ENCODE data around the gene ZNF519. TPM values are rescaled to one million over a fixed set of nuclear protein-coding genes. Genes with fewer than 3 reads are reported as not detected.

Gene ZNF519
- total RNA-seq, 1 experiment from 2014 or later = 24.3 TPM

DNA sequence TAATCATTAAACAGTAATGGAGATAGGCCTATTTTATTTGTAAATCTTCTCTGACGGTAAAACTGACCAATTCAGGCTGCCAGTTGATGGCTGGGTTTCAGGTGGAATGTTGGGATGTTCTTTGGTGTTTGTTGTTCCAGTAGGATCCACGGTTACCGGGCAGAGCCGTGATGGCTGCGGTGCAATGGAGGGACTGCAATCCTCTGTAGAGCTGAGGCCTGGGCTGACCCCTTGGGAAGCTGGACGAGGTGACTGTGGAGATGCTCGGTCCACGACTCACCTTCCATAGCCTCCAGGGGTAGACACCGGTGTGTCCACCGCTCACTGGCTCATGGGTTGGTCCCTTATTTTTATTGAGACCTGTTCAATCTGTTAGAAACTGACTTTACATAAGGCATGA, 42.5 kb downstream of the ZNF519 start:
- Histone ChIP-seq H3T11ph (ENCODE audit: low read length) (no peak overlapping the region), H2AFZ (ENCODE audit: low read length) (no peak overlapping the region), H2BK5ac (ENCODE audit: insufficient read length, low read length) (no peak overlapping the region), H3K23ac (ENCODE audit: insufficient read length, low read depth, low read length) (no peak overlapping the region), H4K8ac (replicated peaks; ENCODE audit: insufficient read length, low read depth, low read length) (no peak overlapping the region), H3K79me1 (ENCODE audit: insufficient read depth, low read depth, low read length, poor library complexity, severe bottlenecking) (no peaks in the 10 kb centered on the region), H3K9ac (ENCODE audit: extremely low read depth, insufficient read length, low read length) (no peak overlapping the region), H3K4ac (ENCODE audit: low read depth, low read length) (no peak overlapping the region), H2BK20ac (ENCODE audit: low read depth, low read length, poor library complexity, severe bottlenecking) (no peak overlapping the region), H4K20me1 (ENCODE audit: control insufficient read depth, insufficient read depth, insufficient read length) (no peaks in the 10 kb centered on the region), H4K5ac (ENCODE audit: insufficient read length, low read depth, low read length) (no peak overlapping the region), H2BK15ac (ENCODE audit: low read depth, low read length) (no peak overlapping the region), H3K4me1 (ENCODE audit: insufficient read depth, low read length) (no peaks in the 10 kb centered on the region), H3K23me2 (ENCODE audit: insufficient read length, low read depth, low read length, poor library complexity, severe bottlenecking) (no peaks in the 10 kb centered on the region), H3K27me3 (ENCODE audit: insufficient read depth, low read length) (no peaks in the 10 kb centered on the region), H3K79me2 (ENCODE audit: insufficient read depth, low read length) (no peaks in the 10 kb centered on the region), H2AK5ac (ENCODE audit: insufficient read length, low read length) (no peak overlapping the region), H3K27ac (ENCODE audit: insufficient read length, low read depth, low read length) (no peak overlapping the region), H2BK12ac (ENCODE audit: insufficient read length, low read depth, low read length) (no peak overlapping the region), H3K4me2 (ENCODE audit: insufficient read depth, insufficient read length, low read length) (no peak overlapping the region), H3K56ac (ENCODE audit: insufficient read length, low read depth, low read length) (no peak overlapping the region), H4K91ac (ENCODE audit: insufficient read length, low read depth, low read length) (no peak overlapping the region), H3K18ac (ENCODE audit: insufficient read length, low read depth, low read length) (no peak overlapping the region), H3K9me3 (ENCODE audit: control insufficient read depth, low read depth, low read length) (no peaks in the 10 kb centered on the region), H2BK120ac (ENCODE audit: low read depth, low read length, poor library complexity, severe bottlenecking) (no peak overlapping the region), H3K14ac (ENCODE audit: insufficient read depth, low read length) (no peak overlapping the region)
- Mint-ChIP-seq H3K9me3 (peaks cover 1 to 4% of the 10 kb centered on the region in 2 experiments; a peak in 3 of 5 replicates), H3K36me3 (ENCODE audit: insufficient read depth in 1 of 3, low read depth in 3 of 3) (peaks cover 0 to 4% (median 0%) of the 10 kb centered on the region in 3 experiments; a peak in 6 of 7 replicates), H3K27ac (no peak overlapping the region), H3K4me3 (no peak overlapping the region), H3K4me1 (peaks cover 20 to 22% of the 10 kb centered on the region in 2 experiments), H3K27me3 (ENCODE audit: low read depth) (no peaks in the 10 kb centered on the region)
- no CpG with 5 or more reads among the region's 10 CpGs for WGBS (ENCODE audit: extremely low coverage, insufficient read length, low lambda C conversion rate)
- DNase-seq = no peak
- TF ChIP-seq CTCF (conservative IDR thresholded peaks at IDR 0.05) = no peak
